GM19023 (cell line): ENCODE data around the gene SLC25A46.
"Not testable (repeated sequence)": the region's sequence is repeated elsewhere in the genome, so short reads cannot be mapped to it uniquely, and the experiment has no call there.

Experiments
- ATAC-seq: cut with Tn5 transposase; IDR thresholded peaks from one replicate; pipeline ENCODE4 v1.9.1; 2021; ENCODE audit warnings: mild to moderate bottlenecking, moderate library complexity; ENCODE audit not compliant: unreplicated experiment

SLC25A46 gene

GRCh38 chr5:110754181-110754580 lies 15.4 kb downstream of the SLC25A46 start:
- ATAC-seq: no peak

DNA sequence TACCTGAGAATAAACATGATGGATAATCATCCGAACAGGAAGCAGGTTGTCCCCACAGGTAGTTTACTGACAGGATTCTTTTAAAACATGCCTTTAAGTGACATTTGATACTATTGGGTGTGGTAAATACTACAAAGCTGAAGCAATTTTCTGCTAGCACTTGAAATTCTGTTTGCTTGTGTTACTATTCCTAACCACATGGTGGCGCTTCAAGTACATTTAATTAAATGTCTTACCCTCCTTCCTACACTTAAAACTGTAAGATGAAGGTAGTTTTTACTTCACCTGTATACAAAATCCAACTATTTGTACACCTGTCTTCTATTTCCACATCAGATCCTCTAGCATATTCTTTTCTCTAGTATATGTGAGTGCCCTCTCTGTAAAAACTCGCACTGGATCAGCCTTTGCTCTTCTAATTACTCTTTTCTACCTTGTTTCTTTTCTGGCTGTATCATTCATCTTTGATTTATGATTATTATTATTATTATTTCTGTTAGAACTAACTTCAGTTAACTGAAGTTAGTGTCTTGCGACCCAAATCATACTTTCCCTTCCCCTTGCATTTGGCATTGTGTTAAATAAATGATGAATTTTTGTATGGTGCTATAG lies 18.4 kb downstream of the SLC25A46 start:
- ATAC-seq: no peak

GRCh38 chr5:110760158-110760557 lies 21.4 kb downstream of the SLC25A46 start:
- no peak for ATAC-seq

DNA sequence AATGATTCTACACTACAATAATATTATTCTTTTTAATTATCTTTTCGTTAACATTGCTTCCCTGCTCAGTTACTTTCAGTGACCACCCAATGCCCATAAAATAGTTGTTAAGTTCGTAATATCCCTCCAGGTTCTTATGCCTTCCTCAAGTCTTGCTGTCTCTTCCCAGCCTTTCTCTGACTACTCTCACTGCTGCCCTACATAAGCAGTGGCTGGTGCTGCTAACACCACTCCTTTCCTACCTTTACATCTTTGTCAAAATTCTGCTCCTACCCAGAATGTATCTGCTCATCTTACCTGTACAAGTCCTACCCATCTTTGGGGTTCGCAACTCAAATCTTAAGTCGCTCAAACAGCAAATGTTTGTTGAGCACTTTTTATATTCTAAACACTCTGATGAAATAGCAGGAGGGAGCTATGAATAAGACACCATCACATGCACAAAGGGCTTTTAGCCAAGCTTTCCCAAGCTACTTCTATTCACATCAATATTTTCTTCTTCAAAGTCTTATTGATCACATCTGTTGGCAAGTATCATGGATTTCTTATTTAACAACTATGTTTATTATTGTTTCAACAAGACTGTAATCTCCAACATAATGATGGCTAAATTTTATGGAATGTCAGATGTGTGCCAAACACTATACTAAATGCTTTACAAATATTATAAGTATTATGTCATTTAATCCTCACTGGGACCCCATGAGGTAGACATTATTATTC lies 29.5 kb downstream of the SLC25A46 start:
- ATAC-seq: no peak

- ATAC-seq: no peak
Observed at GRCh38 chr5:110769000-110769681, 30.3 kb downstream of the SLC25A46 start.

- ATAC-seq: no peak
Observed at GRCh38 chr5:110770286-110770685, 31.5 kb downstream of the SLC25A46 start.

GRCh38 chr5:110784901-110785300 lies 46.1 kb downstream of the SLC25A46 start:
- no peak for ATAC-seq

GRCh38 chr5:110785356-110785755 lies 46.5 kb downstream of the SLC25A46 start:
- ATAC-seq: no peak

DNA sequence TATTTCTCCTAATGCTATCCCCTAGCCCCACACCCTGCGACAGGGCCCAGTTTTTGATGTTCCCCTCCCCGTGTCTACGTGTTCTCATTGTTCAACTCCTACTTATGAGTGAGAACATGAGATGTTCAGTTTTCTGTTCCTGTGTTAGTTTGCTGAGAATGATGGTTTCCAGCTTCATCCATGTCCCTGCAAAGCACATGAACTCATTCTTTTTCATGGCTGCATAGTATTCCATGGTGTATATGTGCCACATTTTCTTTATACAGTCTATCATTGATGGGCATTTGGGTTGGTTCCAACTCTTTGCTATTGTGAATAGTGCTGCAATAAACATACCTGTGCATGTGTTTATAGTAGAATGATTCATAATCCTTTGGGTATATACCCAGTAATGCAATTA lies 49.2 kb downstream of the SLC25A46 start:
- ATAC-seq: not testable (repeated sequence)

DNA sequence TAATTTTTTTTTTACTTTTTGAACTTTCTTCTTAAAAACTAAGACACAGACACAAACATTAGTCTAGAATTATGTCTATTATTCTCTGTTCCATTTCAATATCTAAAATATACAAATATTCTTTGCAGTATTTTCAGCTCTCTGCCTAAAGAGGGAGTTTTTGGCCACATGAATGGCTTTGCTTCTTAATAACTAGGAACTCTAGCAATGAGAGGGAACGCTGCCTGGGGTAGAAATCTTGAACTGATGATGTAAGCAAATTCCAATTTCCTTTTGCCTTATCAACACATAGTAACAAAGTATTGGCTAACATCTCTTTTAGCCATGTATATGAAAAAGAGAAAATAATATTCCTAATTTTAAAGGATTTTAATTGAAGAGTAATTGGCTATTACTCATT lies 51.9 kb downstream of the SLC25A46 start:
- no peak for ATAC-seq

DNA sequence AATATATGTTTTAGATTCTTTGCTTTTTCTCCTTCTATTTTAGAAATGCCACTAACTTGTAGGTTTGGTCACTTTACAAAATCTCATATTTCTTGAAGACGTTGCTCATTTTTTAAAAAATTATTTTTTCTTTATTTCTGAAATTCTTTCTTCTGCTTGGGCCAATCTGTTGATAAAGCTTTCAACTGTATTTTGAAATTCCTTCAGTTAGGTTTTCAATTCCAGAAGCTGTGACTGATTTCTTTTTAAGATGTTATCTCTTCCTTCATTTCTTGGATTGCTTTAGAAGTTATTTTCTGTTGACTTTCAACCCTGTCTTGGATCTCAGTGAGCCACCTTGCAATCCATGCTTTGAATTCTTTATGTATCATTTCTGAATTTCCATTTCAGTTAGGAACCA lies 64.2 kb downstream of the SLC25A46 start:
- no peak for ATAC-seq

DNA sequence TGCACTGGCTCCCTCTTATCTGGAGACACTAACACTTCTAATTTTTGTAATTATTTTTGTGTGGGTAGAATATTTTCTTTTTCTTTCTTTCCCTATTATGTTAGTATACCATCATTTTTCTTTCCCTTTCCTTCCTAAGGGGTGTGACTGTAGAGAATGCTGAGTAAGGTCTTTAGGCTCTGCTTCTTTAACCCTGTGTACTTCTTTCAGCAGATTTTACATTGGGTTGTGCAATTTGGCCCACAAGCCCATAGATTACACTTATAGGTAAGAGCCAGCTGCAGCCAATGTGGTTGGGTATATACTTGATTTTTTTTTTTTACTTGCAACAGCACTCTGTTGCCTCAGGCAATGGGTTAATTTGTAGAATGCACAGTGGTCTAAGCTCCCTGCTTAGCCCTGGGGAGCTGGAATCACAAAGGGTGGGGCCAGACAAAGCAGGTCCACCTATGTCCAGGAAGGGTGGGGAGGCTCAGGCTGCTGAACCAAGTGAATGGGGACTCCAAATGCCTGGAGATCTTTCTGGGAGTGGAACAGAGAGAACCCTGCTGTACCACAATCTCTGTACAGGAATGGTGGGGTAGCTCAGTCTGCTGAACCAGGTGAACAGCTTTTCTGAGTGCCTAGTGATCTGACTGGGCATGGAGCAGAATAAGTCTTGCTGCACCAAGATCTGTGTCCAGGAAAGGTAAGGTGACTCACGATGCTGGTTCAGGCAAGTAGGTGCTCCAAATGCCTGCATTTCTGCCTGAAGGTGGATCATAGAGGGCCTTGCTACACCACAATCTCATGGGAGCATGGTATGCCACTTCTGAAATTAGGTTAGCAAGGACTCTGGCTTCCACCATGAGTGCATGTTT lies 64.9 kb downstream of the SLC25A46 start:
- ATAC-seq: no peak

GRCh38 chr5:110807169-110807568 lies 68.4 kb downstream of the SLC25A46 start:
- no peak for ATAC-seq

DNA sequence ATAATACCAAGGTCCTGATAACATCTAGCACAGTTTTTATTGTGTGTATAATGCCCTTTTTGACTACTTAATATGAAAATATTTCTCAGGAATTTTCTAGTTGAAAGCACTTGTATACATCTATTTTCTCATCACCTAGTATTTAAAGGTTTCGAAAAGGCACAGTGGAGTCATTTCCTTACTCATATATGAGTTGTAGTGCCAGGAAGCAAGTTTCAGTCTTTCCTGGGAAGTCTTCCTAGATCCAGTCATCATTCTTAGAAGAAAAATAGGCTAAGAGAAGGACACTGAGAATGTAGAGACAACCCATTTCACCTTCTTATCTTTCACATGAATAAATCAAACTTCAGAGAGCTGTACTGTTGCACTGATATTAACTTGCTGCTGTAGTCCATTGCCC lies 70.2 kb downstream of the SLC25A46 start:
- no peak for ATAC-seq
